Measurements from ENCODE around the gene SYCP2.
"Not testable (repeated sequence)": the region's sequence is repeated elsewhere in the genome, so short reads cannot be mapped to it uniquely, and the experiment has no call there.

Gene SYCP2

GRCh38 chr20:59890035-59890434 lies 43.4 kb downstream of the SYCP2 start:
- not testable (repeated sequence) for DNase-seq

- DNase-seq, result no peak
Measured at GRCh38 chr20:59888050-59888449, 45.4 kb downstream of the SYCP2 start.

GRCh38 chr20:59884494-59884893 lies 48.9 kb downstream of the SYCP2 start:
- no peak for DNase-seq

GRCh38 chr20:59880198-59880597 lies 53.2 kb downstream of the SYCP2 start:
- no peak for DNase-seq

- DNase-seq, result no peak
Measured at GRCh38 chr20:59873409-59873808, 60.0 kb downstream of the SYCP2 start.

GRCh38 chr20:59871096-59871495 lies 62.3 kb downstream of the SYCP2 start:
- no peak for DNase-seq

GRCh38 chr20:59866338-59866737 lies 67.1 kb downstream of the SYCP2 start:
- DNase-seq, result no peak

GRCh38 chr20:59864726-59865125 lies 68.7 kb downstream of the SYCP2 start:
- DNase-seq, result no peak

- DNase-seq, result no peak
Measured at GRCh38 chr20:59863058-59863457, 70.4 kb downstream of the SYCP2 start.

- no peak for DNase-seq
Measured at GRCh38 chr20:59861401-59861800, 72.0 kb downstream of the SYCP2 start.

- DNase-seq, result no peak
Measured at GRCh38 chr20:59858425-59858824, 75.0 kb downstream of the SYCP2 start.

- DNase-seq, result no peak
Measured at GRCh38 chr20:59857966-59858365, 75.5 kb downstream of the SYCP2 start.

GRCh38 chr20:59856941-59857340 lies 76.5 kb downstream of the SYCP2 start:
- not testable (repeated sequence) for DNase-seq

- DNase-seq, result not testable (repeated sequence)
Measured at GRCh38 chr20:59856526-59856925, 76.9 kb downstream of the SYCP2 start.

GRCh38 chr20:59850018-59850641 lies 83.3 kb downstream of the SYCP2 start:
- no peak for DNase-seq

GRCh38 chr20:59848182-59848581 lies 85.3 kb downstream of the SYCP2 start:
- DNase-seq, result no peak

- no peak for DNase-seq
Measured at GRCh38 chr20:59845472-59845871, 88.0 kb downstream of the SYCP2 start.

- DNase-seq, result no peak
Measured at GRCh38 chr20:59839400-59839799, 94.0 kb downstream of the SYCP2 start.

GRCh38 chr20:59837623-59838394 lies 95.6 kb downstream of the SYCP2 start:
- DNase-seq, result no peak

- no peak for DNase-seq
Measured at GRCh38 chr20:59836767-59837166, 96.7 kb downstream of the SYCP2 start.

GRCh38 chr20:59835448-59836395 lies 97.7 kb downstream of the SYCP2 start:
- peak; percentile 75 for DNase-seq

GRCh38 chr20:59835057-59835447 lies 98.4 kb downstream of the SYCP2 start:
- DNase-seq, result peak; percentile 32

All from NCI-H1092 (cell line).